HepG2 (cell line): ENCODE data around the gene LRRN3. TPM values are rescaled to one million over a fixed set of nuclear protein-coding genes. Genes with fewer than 3 reads are reported as not detected.

Experiments
- ATAC-seq: fragments of 200-7000 bp; cut with Tn5 transposase; 3 replicates; pipeline ENCODE4 v1.9.1; 2020; ENCODE audit warnings: mild to moderate bottlenecking, moderate library complexity
- BruUV-seq: library from RNA; stranded (reverse); fragments of 400-500 nt; replicated peaks from 2 replicates; lab custom pipeline; 2021; lab: Mats Ljungman, UMichigan
- CTCF ChIA-PET: fragments of 300-600 bp; formaldehyde crosslinking; extraction: SDS; loops from one replicate; lab custom pipeline; 2021; ENCODE audit warnings: low total read pairs, inconsistent platforms, low intra/inter-chr PET ratio; lab: Yijun Ruan, JAX
- POLR2A ChIA-PET: fragments of 350-600 bp; sonication (Branson Sonifier 250); formaldehyde crosslinking; loops from one replicate; lab custom pipeline; 2020; ENCODE audit warnings: antibody characterized with exemption, inconsistent platforms; lab: Yijun Ruan, JAX
- DNase-seq: peaks from one replicate; pipeline ENCODE4 v3.0.0-alpha.2; 2015; ENCODE audit warnings: low spot score
- FAIRE-seq: peaks from 3 replicates; lab custom pipeline; 2011; peaks lifted over from hg19 to GRCh38; lab: Jason Lieb, UNC
- H2AFZ ChIP-seq: one replicate; pipeline ENCODE4 v1.6.1; 2011; ENCODE audit warnings: low read length, inconsistent platforms
- H3K27ac ChIP-seq: fragments of 300-600 bp; 3 replicates; pipeline ENCODE4 v1.8.0; 2011; ENCODE audit warnings: mixed run types, mild to moderate bottlenecking, mixed read lengths, low read length, inconsistent platforms; ENCODE audit not compliant: insufficient read depth; ENCODE audit errors: extremely low read length
- H3K27me3 ChIP-seq, 2 experiments: fragments of 200-600 bp in 1 of 2; 2 replicates in 1 of 2; 3 replicates in 1 of 2; pipeline versions ENCODE4 v1.6.0 to v1.8.0; 2011; ENCODE audit warnings: low read length in 2 of 2, mild to moderate bottlenecking in 2 of 2, moderate library complexity in 2 of 2, inconsistent platforms in 1 of 2; ENCODE audit not compliant: insufficient read depth in 2 of 2, control insufficient read depth in 1 of 2
- H3K36me3 ChIP-seq, 2 experiments: fragments of 200-600 bp in 1 of 2; replicated peaks in 1 of 2; 2 replicates in 1 of 2; 3 replicates in 1 of 2; pipeline versions ENCODE4 v1.5.1 to v1.8.0; 2011; ENCODE audit warnings: low read length in 2 of 2, inconsistent platforms in 1 of 2; ENCODE audit not compliant: insufficient read depth in 2 of 2, control insufficient read depth in 1 of 2
- H3K4me1 ChIP-seq: 2 replicates; pipeline ENCODE4 v1.5.1; 2012; ENCODE audit warnings: low read length, inconsistent platforms; ENCODE audit not compliant: insufficient read depth
- H3K4me2 ChIP-seq: 2 replicates; pipeline ENCODE4 v1.6.0; 2011; ENCODE audit warnings: low read depth, low read length, inconsistent platforms
- H3K4me3 ChIP-seq, 3 experiments: fragments of 200-600 bp in 1 of 3; sonication (generic), shearing (Covaris generic) in 1 of 3; replicated peaks in 1 of 3; 2 replicates each; pipeline ENCODE4 v1.5.1; 2011 to 2016; ENCODE audit warnings: low read length in 3 of 3, inconsistent platforms in 2 of 3, low read depth in 2 of 3, mild to moderate bottlenecking in 2 of 3, control low read depth in 1 of 3, mixed read lengths in 1 of 3; ENCODE audit not compliant: insufficient read depth in 1 of 3
- H3K79me2 ChIP-seq: one replicate; pipeline ENCODE4 v1.6.1; 2011; ENCODE audit warnings: low read length, inconsistent platforms; ENCODE audit not compliant: insufficient read depth
- H3K9ac ChIP-seq: 2 replicates; pipeline ENCODE4 v1.6.0; 2011; ENCODE audit warnings: mild to moderate bottlenecking, low read depth, low read length, inconsistent platforms; ENCODE audit not compliant: insufficient read depth
- H3K9me3 ChIP-seq: 2 replicates; pipeline ENCODE4 v1.5.1; 2012; ENCODE audit warnings: mild to moderate bottlenecking, low read length
- H4K20me1 ChIP-seq: 2 replicates; pipeline ENCODE4 v1.6.0; 2011; ENCODE audit warnings: inconsistent platforms, mild to moderate bottlenecking, low read length, moderate library complexity; ENCODE audit not compliant: insufficient read depth
- E2F2 ChIP-seq: sonication (generic); formaldehyde crosslinking; IDR thresholded peaks from 2 replicates; pipeline ENCODE4 v1.4.0; 2020; ENCODE audit warnings: missing genetic modification reagents, borderline replicate concordance
- PHF20 ChIP-seq: sonication (generic); formaldehyde crosslinking; IDR thresholded peaks from 2 replicates; pipeline ENCODE4 v1.5.0; 2020; ENCODE audit warnings: mild to moderate bottlenecking, missing genetic modification reagents
- RCOR2 ChIP-seq: IDR thresholded peaks from 2 replicates; pipeline ENCODE4 v1.6.1; 2016; ENCODE audit warnings: missing biosample characterization, missing genetic modification reagents
- SIX4 ChIP-seq: sonication (generic); formaldehyde crosslinking; IDR thresholded peaks from 2 replicates; pipeline ENCODE4 v1.4.0; 2020; ENCODE audit warnings: missing genetic modification reagents
- SMARCC2 ChIP-seq: fragments of 450-650 bp; IDR thresholded peaks from 2 replicates; pipeline ENCODE4 v1.6.1; 2017; ENCODE audit warnings: antibody characterized with exemption, mild to moderate bottlenecking
- ZNF138 ChIP-seq: sonication (generic); formaldehyde crosslinking; IDR thresholded peaks from 2 replicates; pipeline ENCODE4 v1.5.0; 2020; ENCODE audit warnings: mild to moderate bottlenecking, low read depth, missing genetic modification reagents
- ZNF512B ChIP-seq: sonication (generic); formaldehyde crosslinking; IDR thresholded peaks from 2 replicates; pipeline ENCODE4 v1.5.1; 2020; ENCODE audit warnings: missing genetic modification reagents, mild to moderate bottlenecking, borderline replicate concordance
- WGBS: methylation state at CpG from one replicate; pipeline ENCODE4 v1.1.6; 2017; ENCODE audit warnings: low lambda C conversion rate; 5-methylcytosine and 5-hydroxymethylcytosine counted together
- in situ Hi-C: cut with HindIII; loops from 2 replicates; pipeline ENCODE4 v1.10.0; 2017; ENCODE audit warnings: low pct_unique_long_range_greater_than_20kb; ENCODE audit not compliant: extremely low pct_ligation_motif_present
- intact Hi-C: fragments of 100-400 bp; cut with micrococcal nuclease; formaldehyde crosslinking; loops from one replicate; pipeline ENCODE4 v1.10.0; 2022; ENCODE audit not compliant: unreplicated experiment
- polyA plus RNA-seq, 8 experiments: library from polyadenylated mRNA; depleted of rRNA in 3 of 8; stranded (reverse) in 7 of 8; unstranded in 1 of 8; fragments of >200 nt; fragmentation: Illumina TruSeq in 4 of 8; extraction: Trizol in 4 of 8; gene quantifications; 2 replicates each; pipeline versions ENCODE4 v1.2.1 to v1.2.3, GENCODE V29; 2011 to 2016; ENCODE audit warnings: low read depth in 4 of 8, missing spikeins in 1 of 8, mixed read lengths in 1 of 8; ENCODE audit not compliant: insufficient read depth in 1 of 8
- total RNA-seq, 5 experiments: library from RNA; depleted of rRNA; stranded (reverse); fragments of >200 nt; fragmentation: Illumina TruSeq; extraction: Trizol; gene quantifications; 2 replicates each; pipeline ENCODE4 v1.2.3, GENCODE V29; 2016; ENCODE audit warnings: low read depth in 1 of 5

LRRN3 gene
- total and polyA plus RNA-seq, 2 of the 13 experiments (the other 11 are each of a cell fraction or from before 2014, with no cell fraction given), result 0.07 TPM; not detected in 1

- TF ChIP-seq PHF20 (CRISPR knock-in tag), result no peak
- TF ChIP-seq SMARCC2, result no peak
- TF ChIP-seq SIX4 (CRISPR knock-in tag), result no peak
- TF ChIP-seq, all 625 proteins: peak for 0
Observed at GRCh38 chr7:111173528-111173927, 82.6 kb downstream of the LRRN3 start (continued).

GRCh38 chr7:111173990-111174389 is 83.1 kb downstream of the LRRN3 start:
- ATAC-seq, result no peak
- no peak for FAIRE-seq
- Histone ChIP-seq H3K4me1 (no peaks in the 10 kb centered on the region), H3K9me3 (no peaks in the 10 kb centered on the region), H3K36me3 (no peaks in the 10 kb centered on the region), H2AFZ (no peak overlapping the region), H3K27me3 (no peaks in the 10 kb centered on the region; a peak in 1 of 5 replicates), H4K20me1 (no peaks in the 10 kb centered on the region), H3K79me2 (no peaks in the 10 kb centered on the region), H3K4me3 (no peak overlapping the region)
- no TSS peak for BruUV-seq
- in situ Hi-C loops (no loop called here), intact Hi-C loops (no loop called here)
- WGBS, result 66% methylated on average over 2 of the region's 2 CpGs
- no peak for TF ChIP-seq E2F2
- no peak for TF ChIP-seq RCOR2 (CRISPR knock-in tag)
- TF ChIP-seq ZNF512B (CRISPR knock-in tag), result no peak
- TF ChIP-seq ZNF138 (CRISPR knock-in tag), result no peak
- TF ChIP-seq, all 625 proteins: peak for 0
- ChIA-PET CTCF (no interaction called here), POLR2A (no interaction called here)
- Histone ChIP-seq H3K9ac (no peak overlapping the region), H3K4me2 (no peak overlapping the region), H3K27ac (no peak overlapping the region)
- DNase-seq, result no peak
